HG02588 (cell line): ENCODE results near the gene UQCR10.

Source experiments
- ATAC-seq: cut with Tn5 transposase; IDR thresholded peaks from one replicate; pipeline ENCODE4 v1.9.1; 2021; ENCODE audit warnings: mild to moderate bottlenecking, moderate library complexity; ENCODE audit not compliant: unreplicated experiment

UQCR10 gene

GRCh38 chr22:29793396-29793795, 26.2 kb downstream of the UQCR10 start:
- no peak for ATAC-seq

- ATAC-seq, result no peak
Observed at GRCh38 chr22:29795663-29796062, 28.5 kb downstream of the UQCR10 start.

GRCh38 chr22:29797351-29797750, 30.2 kb downstream of the UQCR10 start:
- no peak for ATAC-seq

- no peak for ATAC-seq
Observed at GRCh38 chr22:29798318-29798717, 31.1 kb downstream of the UQCR10 start.

- ATAC-seq, result no peak
Observed at GRCh38 chr22:29798801-29799200, 31.6 kb downstream of the UQCR10 start.

- ATAC-seq, result no peak
Observed at GRCh38 chr22:29799217-29799680, 32.1 kb downstream of the UQCR10 start.

GRCh38 chr22:29801153-29801552, 34.0 kb downstream of the UQCR10 start:
- no peak for ATAC-seq

- ATAC-seq, result no peak
Observed at GRCh38 chr22:29801796-29802195, 34.6 kb downstream of the UQCR10 start.

GRCh38 chr22:29803190-29803589, 36.0 kb downstream of the UQCR10 start:
- no peak for ATAC-seq

GRCh38 chr22:29804985-29805384, 37.8 kb downstream of the UQCR10 start:
- ATAC-seq, result no peak

GRCh38 chr22:29806196-29806595, 39.0 kb downstream of the UQCR10 start:
- no peak for ATAC-seq

- ATAC-seq, result no peak
Observed at GRCh38 chr22:29810216-29810615, 43.0 kb downstream of the UQCR10 start.

GRCh38 chr22:29811377-29811776, 44.2 kb downstream of the UQCR10 start:
- no peak for ATAC-seq

- no peak for ATAC-seq
Observed at GRCh38 chr22:29813126-29813525, 46.0 kb downstream of the UQCR10 start.

- ATAC-seq, result no peak
Observed at GRCh38 chr22:29813563-29813962, 46.4 kb downstream of the UQCR10 start.

- ATAC-seq, result no peak
Observed at GRCh38 chr22:29814003-29814402, 46.8 kb downstream of the UQCR10 start.

- ATAC-seq, result no peak
Observed at GRCh38 chr22:29815580-29815979, 48.4 kb downstream of the UQCR10 start.

GRCh38 chr22:29816128-29816527, 49.0 kb downstream of the UQCR10 start:
- no peak for ATAC-seq

GRCh38 chr22:29816539-29816938, 49.4 kb downstream of the UQCR10 start:
- ATAC-seq, result no peak

- no peak for ATAC-seq
Observed at GRCh38 chr22:29816980-29817379, 49.8 kb downstream of the UQCR10 start.

- ATAC-seq, result no peak
Observed at GRCh38 chr22:29817724-29818123, 50.6 kb downstream of the UQCR10 start.

GRCh38 chr22:29819501-29819900, 52.3 kb downstream of the UQCR10 start:
- ATAC-seq, result no peak
